ENCODE data around the gene AGMO. TPM values are rescaled to one million over a fixed set of nuclear protein-coding genes. Genes with fewer than 3 reads are reported as not detected.

AGMO gene
- total RNA-seq, 1 donor from 2014 or later: 0.34 TPM

- H3K36me3 ChIP-seq (ENCODE audit: insufficient read depth, low read length): no peaks in the 10 kb centered on the region
- H3K9me3 ChIP-seq (ENCODE audit: insufficient read depth, low read depth, low read length): no peaks in the 10 kb centered on the region
- Mint-ChIP-seq H3K4me1 (ENCODE audit: low read depth, unreplicated experiment) (peaks cover 7% of the 10 kb centered on the region), H3K9me3 (ENCODE audit: unreplicated experiment) (peaks cover 2% of the 10 kb centered on the region), H3K27me3 (ENCODE audit: low read depth, unreplicated experiment) (no peaks in the 10 kb centered on the region), H3K36me3 (ENCODE audit: low read depth, unreplicated experiment) (no peaks in the 10 kb centered on the region), H3K4me3 (ENCODE audit: unreplicated experiment) (no peak overlapping the region), H3K27ac (ENCODE audit: unreplicated experiment) (no peak overlapping the region)
- no peaks in the 10 kb centered on the region for H3K27me3 ChIP-seq (ENCODE audit: insufficient read depth, low read length)
- H3K4me1 ChIP-seq (ENCODE audit: insufficient read depth, low read length): no peaks in the 10 kb centered on the region
- DNase-seq (ENCODE audit: low read depth) (peak; percentile 1), FAIRE-seq (no peak)
- peak overlapping the region; percentile 52 for H3K4me2 ChIP-seq (ENCODE audit: low read length)
- no peaks in the 10 kb centered on the region for H3K79me2 ChIP-seq (ENCODE audit: insufficient read depth, low read length)
- H4K20me1 ChIP-seq (ENCODE audit: insufficient read depth, low read length): no peaks in the 10 kb centered on the region
- no peak overlapping the region for H3K27ac ChIP-seq (ENCODE audit: low read depth, low read length)
- TF ChIP-seq EZH2 (IDR thresholded peaks at IDR 0.05; ENCODE audit: insufficient read depth, low read length): no peak
- TF ChIP-seq CTCF (IDR thresholded peaks at IDR 0.05; ENCODE audit: insufficient read depth, low read depth, low read length): no peak
- H3K4me3 ChIP-seq (ENCODE audit: insufficient read depth, low read depth, low read length): no peak overlapping the region
- no peak overlapping the region for H3K9ac ChIP-seq (ENCODE audit: low read length)
- peak overlapping the region; percentile 4 for H2AFZ ChIP-seq (ENCODE audit: low read depth, low read length)
These were observed 46.6 kb downstream of the AGMO start for GRCh38 chr7:15515252-15515651.

GRCh38 chr7:15508258-15508657, 53.6 kb downstream of the AGMO start:
- no peak overlapping the region for H3K27ac ChIP-seq (ENCODE audit: low read depth, low read length)
- TF ChIP-seq EZH2 (IDR thresholded peaks at IDR 0.05; ENCODE audit: insufficient read depth, low read length) (no peak), CTCF (IDR thresholded peaks at IDR 0.05; ENCODE audit: insufficient read depth, low read depth, low read length) (no peak)
- FAIRE-seq (no peak), DNase-seq (ENCODE audit: low read depth) (peak; percentile 4)
- H4K20me1 ChIP-seq (ENCODE audit: insufficient read depth, low read length): no peaks in the 10 kb centered on the region
- no peaks in the 10 kb centered on the region for H3K9me3 Mint-ChIP-seq (ENCODE audit: unreplicated experiment)
- no peaks in the 10 kb centered on the region for H3K36me3 Mint-ChIP-seq (ENCODE audit: low read depth, unreplicated experiment)
- H3K27me3 Mint-ChIP-seq (ENCODE audit: low read depth, unreplicated experiment): no peaks in the 10 kb centered on the region
- peak overlapping the region; percentile 43 for H3K27ac Mint-ChIP-seq (ENCODE audit: unreplicated experiment)
- H3K27me3 ChIP-seq (ENCODE audit: insufficient read depth, low read length): no peaks in the 10 kb centered on the region
- H3K9ac ChIP-seq (ENCODE audit: low read length): no peak overlapping the region
- H3K79me2 ChIP-seq (ENCODE audit: insufficient read depth, low read length): no peaks in the 10 kb centered on the region
- H3K36me3 ChIP-seq (ENCODE audit: insufficient read depth, low read length): no peaks in the 10 kb centered on the region
- peaks cover 9% of the 10 kb centered on the region for H3K4me1 Mint-ChIP-seq (ENCODE audit: low read depth, unreplicated experiment)
- H3K4me1 ChIP-seq (ENCODE audit: insufficient read depth, low read length): peaks cover 4% of the 10 kb centered on the region
- no peak overlapping the region for H2AFZ ChIP-seq (ENCODE audit: low read depth, low read length)
- peak overlapping the region; percentile 52 for H3K4me2 ChIP-seq (ENCODE audit: low read length)
- H3K9me3 ChIP-seq (ENCODE audit: insufficient read depth, low read depth, low read length): no peaks in the 10 kb centered on the region
- H3K4me3 Mint-ChIP-seq (ENCODE audit: unreplicated experiment): no peak overlapping the region
- H3K4me3 ChIP-seq (ENCODE audit: insufficient read depth, low read depth, low read length): no peak overlapping the region

- Mint-ChIP-seq H3K4me1 (ENCODE audit: low read depth, unreplicated experiment) (peaks cover 9% of the 10 kb centered on the region), H3K36me3 (ENCODE audit: low read depth, unreplicated experiment) (no peaks in the 10 kb centered on the region), H3K27me3 (ENCODE audit: low read depth, unreplicated experiment) (no peaks in the 10 kb centered on the region), H3K9me3 (ENCODE audit: unreplicated experiment) (no peaks in the 10 kb centered on the region), H3K4me3 (ENCODE audit: unreplicated experiment) (no peak overlapping the region), H3K27ac (ENCODE audit: unreplicated experiment) (no peak overlapping the region)
- no peaks in the 10 kb centered on the region for H4K20me1 ChIP-seq (ENCODE audit: insufficient read depth, low read length)
- H3K4me2 ChIP-seq (ENCODE audit: low read length): peak overlapping the region; percentile 22
- H3K36me3 ChIP-seq (ENCODE audit: insufficient read depth, low read length): no peaks in the 10 kb centered on the region
- no peak for TF ChIP-seq EZH2 (IDR thresholded peaks at IDR 0.05; ENCODE audit: insufficient read depth, low read length)
- no peak for TF ChIP-seq CTCF (IDR thresholded peaks at IDR 0.05; ENCODE audit: insufficient read depth, low read depth, low read length)
- no peak overlapping the region for H3K9ac ChIP-seq (ENCODE audit: low read length)
- no peak overlapping the region for H3K4me3 ChIP-seq (ENCODE audit: insufficient read depth, low read depth, low read length)
- no peak overlapping the region for H3K27ac ChIP-seq (ENCODE audit: low read depth, low read length)
- no peaks in the 10 kb centered on the region for H3K9me3 ChIP-seq (ENCODE audit: insufficient read depth, low read depth, low read length)
- H3K4me1 ChIP-seq (ENCODE audit: insufficient read depth, low read length): peaks cover 4% of the 10 kb centered on the region
- H3K79me2 ChIP-seq (ENCODE audit: insufficient read depth, low read length): no peaks in the 10 kb centered on the region
- FAIRE-seq (no peak), DNase-seq (ENCODE audit: low read depth) (no peak)
- H2AFZ ChIP-seq (ENCODE audit: low read depth, low read length): no peak overlapping the region
- H3K27me3 ChIP-seq (ENCODE audit: insufficient read depth, low read length): no peaks in the 10 kb centered on the region
These were observed 54.1 kb downstream of the AGMO start for GRCh38 chr7:15507708-15508107.
